ENCODE data around the gene RGL1.

GRCh38 chr1:183898001-183898396 lies 93.1 kb downstream of the RGL1 start:
- no peak for TF ChIP-seq CSDE1 (IDR thresholded peaks at IDR 0.05)
- no peak for TF ChIP-seq EZH2 (IDR thresholded peaks at IDR 0.05; ENCODE audit: borderline replicate concordance, low read depth, low read length)
- no peak for TF ChIP-seq USF1 (CRISPR knock-in tag; IDR thresholded peaks at IDR 0.05)
- TF ChIP-seq RBM25 (IDR thresholded peaks at IDR 0.05; ENCODE audit: low read depth, low read length, severe bottlenecking), result no peak
- no peak for TF ChIP-seq ZBTB5 (IDR thresholded peaks at IDR 0.05)
- TF ChIP-seq CTCF (IDR thresholded peaks at IDR 0.05 in 2 of 3, conservative IDR thresholded peaks at IDR 0.05 in 1 of 3; ENCODE audit: insufficient read depth in 2 of 3, low read depth in 1 of 3, low read length in 3 of 3), result no peak

Data from K562 (cell line).